Myocyte (in vitro differentiated cells): ENCODE measurements around the gene ARPC5L. TPM values are rescaled to one million over a fixed set of nuclear protein-coding genes. Genes with fewer than 3 reads are reported as not detected.
"Not testable (repeated sequence)": the region's sequence is repeated elsewhere in the genome, so short reads cannot be mapped to it uniquely, and the experiment has no call there.

Experiments
- DNase-seq: peaks from one replicate; pipeline ENCODE4 v3.0.0-alpha.2; 2012; ENCODE audit warnings: low read depth
- polyA plus RNA-seq: library from polyadenylated mRNA; unstranded; fragments of >200 nt; gene quantifications from one replicate; pipeline ENCODE4 v1.2.1, GENCODE V29; 2012; ENCODE audit warnings: missing spikeins
- total RNA-seq: library from RNA; depleted of rRNA; stranded (reverse); fragments of >200 nt; gene quantifications from 2 replicates; pipeline ENCODE4 v1.2.3, GENCODE V29; 2014

The ARPC5L gene
- 31.7 and 32.2 TPM in 2 replicates for total RNA-seq
- polyA plus RNA-seq, result 60.3 TPM

DNA sequence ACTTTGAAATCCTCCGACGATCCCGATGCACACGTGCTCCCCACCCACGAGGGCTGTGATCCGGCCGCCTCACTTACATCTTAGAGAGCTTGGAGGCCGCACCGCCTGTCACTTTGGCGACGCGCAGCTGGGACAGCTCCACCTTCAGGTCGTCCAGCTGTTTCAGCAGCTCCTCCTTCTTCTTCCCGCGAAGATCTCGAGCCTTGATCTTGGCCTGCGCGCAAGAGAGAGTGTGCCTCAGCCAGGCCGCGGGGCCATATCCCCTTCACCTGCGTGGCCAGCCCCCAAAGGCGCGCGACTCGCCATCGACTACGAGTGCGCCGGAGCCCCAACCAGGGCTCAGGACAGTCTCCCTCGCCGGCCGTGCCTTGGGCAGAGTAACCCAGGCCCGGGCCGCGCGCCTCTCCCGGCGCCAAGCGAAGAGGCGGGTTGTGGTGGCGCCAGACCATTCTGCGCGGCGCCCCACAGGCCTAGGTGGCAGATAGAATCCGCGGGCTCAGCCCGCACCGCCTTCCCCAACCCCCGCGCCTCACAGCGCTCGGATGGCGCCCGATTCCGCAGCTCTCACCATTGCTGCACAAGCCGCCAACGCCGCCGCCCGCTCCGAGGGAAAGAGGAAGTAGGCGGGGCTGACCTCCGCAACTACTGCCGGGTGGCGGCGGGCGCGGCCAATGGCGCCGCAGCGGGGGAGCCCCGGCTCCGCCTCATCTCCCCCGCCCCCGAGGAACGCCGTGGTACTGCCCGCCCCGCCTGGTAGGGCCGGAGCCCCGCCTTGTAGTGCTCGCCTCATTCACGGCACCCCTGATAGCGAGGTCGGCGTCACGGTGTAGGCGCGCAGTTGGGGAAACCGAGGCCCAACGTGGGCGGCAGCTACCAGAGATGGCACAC lies at the start of gene ARPC5L, which contains the start of gene RPL35:
Gene ARPC5L, plus strand, starts transcription at position 789 of the 888 bp plus-strand sequence. CDS start 7,161 bp downstream, outside the sequence.
Gene RPL35, minus strand, starts transcription at position 616 of the 888 bp plus-strand sequence. Its CDS starts 45 bp downstream, at position 571.
- peak; percentile 93 for DNase-seq

DNA sequence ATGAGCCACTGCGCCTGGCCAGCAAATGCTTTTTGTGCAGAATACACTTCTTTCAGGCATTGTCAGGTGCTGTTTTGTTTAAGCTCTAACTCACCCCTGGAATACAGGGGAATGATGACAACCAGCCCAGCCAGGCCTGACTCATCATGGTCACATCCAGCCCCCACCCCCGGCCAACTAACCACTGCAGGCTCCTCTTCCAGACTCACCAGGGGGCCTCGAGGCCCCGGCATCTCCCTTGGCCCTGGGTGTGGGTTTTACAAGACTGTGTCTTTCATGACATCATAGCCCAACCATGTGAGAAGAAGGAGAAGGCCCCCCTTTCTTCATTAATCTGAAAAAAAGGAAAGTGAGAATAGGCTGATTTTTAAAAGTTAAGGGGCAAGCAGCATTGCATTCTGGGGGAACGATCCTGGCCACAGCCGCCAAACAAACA lies 49.5 kb upstream of the ARPC5L start:
- peak; percentile 95 for DNase-seq

DNA sequence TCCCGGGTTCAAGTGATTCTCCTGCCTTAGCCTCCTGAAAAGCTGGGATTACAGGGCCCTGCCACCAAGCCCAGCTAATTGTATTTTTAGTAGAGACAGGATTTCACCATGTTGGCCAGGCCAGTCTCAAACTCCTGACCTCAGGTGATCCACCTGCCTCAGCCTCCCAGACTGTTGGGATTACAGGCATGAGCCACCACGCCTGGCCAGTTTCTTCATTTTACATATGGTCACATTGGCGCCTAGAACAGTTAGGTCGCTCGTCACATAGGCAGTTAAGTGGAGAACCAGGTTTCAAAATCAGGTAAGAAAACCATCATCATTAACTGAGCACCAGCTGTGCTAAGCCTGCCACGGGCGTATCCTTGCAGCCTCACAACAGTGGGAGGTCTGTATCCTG lies 48.9 kb upstream of the ARPC5L start:
- DNase-seq, result no peak

GRCh38 chr9:124813501-124814163 lies 48.3 kb upstream of the ARPC5L start:
- no peak for DNase-seq

- peak; percentile 63 for DNase-seq
Observed at GRCh38 chr9:124814164-124814535, 47.8 kb upstream of the ARPC5L start.

- no peak for DNase-seq
Observed at GRCh38 chr9:124815601-124816000, 46.3 kb upstream of the ARPC5L start.

DNA sequence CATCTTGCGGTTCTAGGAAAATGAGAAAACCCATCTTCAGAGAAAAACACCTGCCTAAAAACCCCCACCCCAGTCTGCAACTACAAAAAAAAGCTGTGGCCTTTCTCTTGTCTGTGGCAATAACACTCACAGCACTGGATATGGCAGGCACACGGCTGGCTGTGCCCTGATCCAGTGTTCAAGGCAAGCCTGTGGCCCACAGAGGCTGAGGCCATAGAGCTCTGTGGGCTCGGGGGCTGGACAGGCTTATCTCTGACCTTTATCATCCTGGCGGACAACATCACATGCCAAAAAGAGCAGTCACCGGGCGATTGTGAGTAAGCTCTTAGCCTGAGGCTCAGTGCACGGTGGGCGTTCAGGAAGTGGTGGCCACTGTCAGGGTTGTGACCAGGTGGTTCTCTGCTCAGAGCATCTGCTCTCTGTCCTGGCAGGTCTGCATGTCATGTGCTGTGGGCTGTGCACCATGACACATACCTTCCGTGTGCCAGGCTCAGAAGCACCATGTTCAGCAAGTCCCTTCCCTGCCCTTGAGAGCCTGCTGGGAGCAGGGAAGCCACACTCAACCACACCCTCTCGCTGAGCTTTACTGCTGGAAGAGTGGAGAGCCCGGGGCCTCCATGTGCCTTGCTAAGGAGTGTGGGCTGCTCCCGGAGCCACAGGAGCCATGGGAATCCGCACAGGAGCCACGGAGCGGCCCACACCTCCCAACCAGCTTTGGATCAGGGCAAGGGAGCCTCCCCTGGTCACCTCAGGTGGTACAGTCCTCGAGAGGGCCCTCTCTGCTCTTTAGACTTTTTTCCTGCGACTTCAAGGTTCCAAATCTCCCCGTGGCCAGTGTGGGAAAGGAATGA lies 43.3 kb upstream of the ARPC5L start:
- DNase-seq, result peak; percentile 90

DNA sequence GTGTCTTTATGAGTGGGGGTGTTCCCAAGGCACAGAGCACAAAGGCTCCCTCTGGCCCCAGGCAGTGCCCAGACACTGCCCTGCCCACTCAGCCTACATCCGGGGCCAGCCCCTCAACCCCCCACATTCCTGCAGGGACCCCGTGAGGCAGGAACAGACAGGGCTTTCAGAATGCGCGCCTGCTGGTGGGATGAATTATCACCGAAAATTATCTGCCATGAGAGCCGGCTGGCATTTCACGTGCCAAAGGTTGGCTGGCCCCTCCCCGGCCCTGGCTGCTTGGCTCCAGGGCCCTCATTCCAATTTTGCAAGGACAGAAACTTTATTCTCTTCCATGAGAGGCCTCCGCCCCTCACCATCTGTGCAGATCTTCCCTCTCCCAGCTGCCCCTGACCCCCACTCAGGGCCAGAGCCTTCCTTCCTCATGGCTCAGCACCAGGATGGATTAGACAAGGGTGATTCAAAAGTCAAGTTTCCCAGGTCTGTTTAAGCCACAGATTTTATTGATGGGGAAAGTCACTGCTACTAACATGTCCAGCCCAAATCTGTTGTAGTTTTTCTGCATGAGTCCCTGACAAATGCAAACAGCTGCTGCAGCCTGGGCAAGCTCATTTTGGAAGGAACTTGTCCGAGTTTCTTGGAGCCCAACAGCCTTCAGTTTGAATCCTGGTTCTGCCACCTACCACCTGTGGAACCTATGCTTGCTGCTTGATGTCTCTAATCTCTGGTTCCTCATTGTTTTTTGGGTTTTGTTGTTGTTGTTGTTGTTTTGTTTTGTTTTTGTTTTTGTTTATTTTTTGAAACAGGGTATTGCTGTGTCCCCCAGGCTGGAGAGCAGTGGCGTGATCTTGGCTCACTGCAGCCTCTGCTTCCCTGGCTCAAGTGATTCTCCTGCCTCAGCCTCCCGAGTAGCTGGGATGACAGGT lies 41.0 kb upstream of the ARPC5L start:
- DNase-seq, result peak; percentile 83

GRCh38 chr9:124828489-124829333 lies 33.2 kb upstream of the ARPC5L start:
- no peak for DNase-seq

DNA sequence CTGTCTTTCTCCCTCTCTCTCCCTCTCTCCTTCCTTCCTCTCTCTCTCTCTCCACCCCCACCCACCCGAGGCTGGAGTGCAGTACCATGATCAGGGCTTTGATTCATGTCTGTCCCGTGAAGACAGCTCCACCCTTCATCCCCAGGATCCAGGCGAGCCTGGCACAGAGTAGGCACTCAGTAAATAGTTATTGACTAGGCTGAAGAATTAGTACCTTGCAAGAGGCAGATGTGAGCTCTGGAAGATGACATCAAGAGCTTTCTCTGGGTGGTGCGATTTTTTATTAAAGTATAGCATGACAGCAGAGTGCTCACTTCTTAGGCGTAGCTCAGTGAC lies 32.6 kb upstream of the ARPC5L start:
- DNase-seq, result no peak

GRCh38 chr9:124830593-124830992 lies 31.3 kb upstream of the ARPC5L start:
- peak; percentile 67 for DNase-seq

- peak; percentile 57 for DNase-seq
Observed at GRCh38 chr9:124831642-124832364, 30.1 kb upstream of the ARPC5L start.

GRCh38 chr9:124834591-124834990 lies 27.3 kb upstream of the ARPC5L start:
- DNase-seq, result peak; percentile 82

- peak; percentile 90 for DNase-seq
Observed at GRCh38 chr9:124835026-124835557, 26.8 kb upstream of the ARPC5L start.

- not testable (repeated sequence) for DNase-seq
Observed at GRCh38 chr9:124838132-124838531, 23.8 kb upstream of the ARPC5L start.

- not testable (repeated sequence) for DNase-seq
Observed at GRCh38 chr9:124838567-124839275, 23.2 kb upstream of the ARPC5L start.

GRCh38 chr9:124839612-124840299 lies 22.2 kb upstream of the ARPC5L start:
- peak; percentile 78 for DNase-seq
